Esophagus muscularis mucosa (tissue), 4 donors: Measurements from ENCODE around the gene GPR18. TPM values are rescaled to one million over a fixed set of nuclear protein-coding genes. Genes with fewer than 3 reads are reported as not detected.

ENCODE experiments used
- DNase-seq: peaks from one replicate; pipeline ENCODE4 v3.0.0-alpha.2; 2017; ENCODE audit errors: extremely low spot score
- H3K27ac ChIP-seq, 4 donors: fragments of 200-600 bp; sonication (generic); replicated peaks in 1 of 4; 1 replicate in 3 of 4; 2 replicates in 1 of 4; pipeline ENCODE4 v1.5.1; 2016 to 2019; ENCODE audit warnings: mild to moderate bottlenecking in 1 of 4
- H3K27me3 ChIP-seq, 4 donors: fragments of 200-600 bp; sonication (generic); one replicate each; pipeline versions ENCODE4 v1.5.1 to v1.6.0; 2016 to 2019
- H3K36me3 ChIP-seq, 4 donors: fragments of 200-600 bp; sonication (generic); one replicate each; pipeline ENCODE4 v1.5.1; 2016 to 2019
- H3K4me1 ChIP-seq, 4 donors: fragments of 200-600 bp; sonication (generic); one replicate each; pipeline ENCODE4 v1.5.1; 2016 to 2019
- H3K4me3 ChIP-seq, 4 donors: fragments of 200-600 bp; sonication (generic); 1 replicate in 2 of 4; 2 replicates in 2 of 4; pipeline ENCODE4 v1.5.1; 2016 to 2019; ENCODE audit warnings: mild to moderate bottlenecking in 4 of 4, moderate library complexity in 1 of 4
- H3K9me3 ChIP-seq, 4 donors: fragments of 200-600 bp; sonication (generic); 1 replicate in 3 of 4; 2 replicates in 1 of 4; pipeline ENCODE4 v1.5.1; 2016 to 2019
- CTCF ChIP-seq, 3 experiments: fragments of 200-600 bp in 2 of 3; fragments of 450-650 bp in 1 of 3; sonication (generic) in 2 of 3; IDR thresholded peaks; one replicate each; pipeline ENCODE4 v1.5.1; 2017 to 2019; ENCODE audit warnings: antibody characterized with exemption in 3 of 3, mild to moderate bottlenecking in 2 of 3, moderate library complexity in 1 of 3
- EP300 ChIP-seq: sonication (generic); formaldehyde crosslinking; IDR thresholded peaks from one replicate; pipeline ENCODE4 v1.6.1; 2017; ENCODE audit warnings: antibody characterized with exemption
- POLR2A ChIP-seq: fragments of 450-650 bp; IDR thresholded peaks from one replicate; pipeline ENCODE4 v1.6.1; 2017; ENCODE audit warnings: antibody characterized with exemption, moderate library complexity, mild to moderate bottlenecking, low read depth
- POLR2AphosphoS5 ChIP-seq, 2 donors: sonication (generic); formaldehyde crosslinking; IDR thresholded peaks; one replicate each; pipeline ENCODE4 v1.6.1; 2017; ENCODE audit warnings: antibody characterized with exemption in 2 of 2
- WGBS: methylation state at CpG from one replicate; pipeline ENCODE4 v1.1.5; 2018; 5-methylcytosine and 5-hydroxymethylcytosine counted together
- intact Hi-C: fragments of 100-400 bp; cut with DNase I; formaldehyde crosslinking; loops from one replicate; pipeline ENCODE4 v1.15.1; 2023
- total RNA-seq, 4 donors: library from RNA; depleted of rRNA; stranded (reverse); fragments of >200 nt; gene quantifications; one replicate each; pipeline versions ENCODE4 v1.1.0 to v1.2.1, GENCODE V29; 2016

Gene GPR18
- total RNA-seq, 4 donors from 2014 or later: not detected

- TF ChIP-seq POLR2A (no peak), EP300 (no peak), CTCF (IDR thresholded peaks at IDR 0.05) (no peak), POLR2AphosphoS5 (IDR thresholded peaks at IDR 0.05) (no peak)
- Histone ChIP-seq H3K27ac (no peak overlapping the region), H3K27me3 (no peaks in the 10 kb centered on the region), H3K9me3 (peaks cover 0 to 8% (median 5%) of the 10 kb centered on the region in 4 donors), H3K4me3 (no peak overlapping the region), H3K4me1 (peaks cover 3 to 14% (median 12%) of the 10 kb centered on the region in 4 donors), H3K36me3 (no peaks in the 10 kb centered on the region)
- no peak for DNase-seq
- 72% methylated on average over 2 of the region's 2 CpGs for WGBS
- intact Hi-C loops: loop anchor here (10.0 kb wide), 1 partner anchor 228 kb away; the partner anchor contains the start of gene TM9SF2
Observed at GRCh38 chr13:99276706-99277105, 18.5 kb upstream of the GPR18 start.

GRCh38 chr13:99275093-99275469 is 16.9 kb upstream of the GPR18 start:
- Histone ChIP-seq H3K27ac (no peak overlapping the region), H3K36me3 (no peaks in the 10 kb centered on the region), H3K4me3 (no peak overlapping the region), H3K9me3 (peaks cover 0 to 8% (median 5%) of the 10 kb centered on the region in 4 donors), H3K4me1 (peaks cover 3 to 22% (median 15%) of the 10 kb centered on the region in 4 donors), H3K27me3 (no peaks in the 10 kb centered on the region)
- 10% methylated on average over 1 of the region's 1 CpG for WGBS
- no peak for DNase-seq
- intact Hi-C loops: loop anchor here (10.0 kb wide), 1 partner anchor 230 kb away; the partner anchor contains the start of gene TM9SF2
- no peak for TF ChIP-seq EP300
- TF ChIP-seq CTCF (IDR thresholded peaks at IDR 0.05): no peak

GRCh38 chr13:99273128-99273527 is 14.9 kb upstream of the GPR18 start:
- peak overlapping the region in 1 of 4 donors; percentile 11 for H3K27ac ChIP-seq
- WGBS: 85% methylated on average over 2 of the region's 2 CpGs
- intact Hi-C loops: loop anchor here (10.0 kb wide), 1 partner anchor 232 kb away; the partner anchor contains the start of gene TM9SF2

GRCh38 chr13:99272481-99272880 is 14.3 kb upstream of the GPR18 start:
- H3K4me1 ChIP-seq: peaks cover 3 to 28% (median 17%) of the 10 kb centered on the region in 4 donors
- H3K36me3 ChIP-seq: peaks cover 0 to 6% (median 3%) of the 10 kb centered on the region in 4 donors
- H3K4me3 ChIP-seq: no peak overlapping the region
- intact Hi-C loops: loop anchor here (10.0 kb wide), 1 partner anchor 232 kb away; the partner anchor contains the start of gene TM9SF2
- TF ChIP-seq POLR2A (no peak), POLR2AphosphoS5 (IDR thresholded peaks at IDR 0.05) (no peak)
- H3K9me3 ChIP-seq: peaks cover 0 to 8% (median 5%) of the 10 kb centered on the region in 4 donors
- DNase-seq: no peak
- H3K27ac ChIP-seq: peak overlapping the region in 3 of 4 donors; percentile 25 to 52 (median 41)
- 97% methylated on average over 2 of the region's 2 CpGs for WGBS
- no peaks in the 10 kb centered on the region for H3K27me3 ChIP-seq

More at GRCh38 chr13:99273128-99273527, 14.9 kb upstream of the GPR18 start:
- Histone ChIP-seq H3K27me3 (no peaks in the 10 kb centered on the region), H3K4me1 (peaks cover 3 to 28% (median 17%) of the 10 kb centered on the region in 4 donors), H3K9me3 (peaks cover 0 to 8% (median 5%) of the 10 kb centered on the region in 4 donors), H3K36me3 (peaks cover 0 to under 1% (median under 1%) of the 10 kb centered on the region in 4 donors), H3K4me3 (no peak overlapping the region)
- no peak for TF ChIP-seq EP300
- TF ChIP-seq POLR2A: no peak
- TF ChIP-seq CTCF (IDR thresholded peaks at IDR 0.05): no peak
- TF ChIP-seq POLR2AphosphoS5 (IDR thresholded peaks at IDR 0.05): no peak
- DNase-seq: no peak

- Histone ChIP-seq H3K9me3 (peaks cover 0 to 8% (median 5%) of the 10 kb centered on the region in 4 donors), H3K27ac (peak overlapping the region; percentile 5 to 52 (median 30)), H3K27me3 (no peaks in the 10 kb centered on the region), H3K4me1 (peaks cover 3 to 28% (median 17%) of the 10 kb centered on the region in 4 donors), H3K4me3 (no peak overlapping the region), H3K36me3 (peaks cover 0 to 6% (median 3%) of the 10 kb centered on the region in 4 donors)
- no peak for TF ChIP-seq POLR2A
- WGBS: 73% methylated on average over 3 of the region's 3 CpGs
- DNase-seq: no peak
- intact Hi-C loops: loop anchor here (10.0 kb wide), 1 partner anchor 234 kb away; the partner anchor contains the start of gene TM9SF2
Observed at GRCh38 chr13:99271249-99271648, 13.1 kb upstream of the GPR18 start.
